ENCODE measurements around the gene PAXIP1.
"Not testable (repeated sequence)": the region's sequence is repeated elsewhere in the genome, so short reads cannot be mapped to it uniquely, and the experiment has no call there.

Gene PAXIP1

GRCh38 chr7:154943906-154944305 lies 59.0 kb downstream of the PAXIP1 start:
- DNase-seq (ENCODE audit: low spot score) = no peak

DNA sequence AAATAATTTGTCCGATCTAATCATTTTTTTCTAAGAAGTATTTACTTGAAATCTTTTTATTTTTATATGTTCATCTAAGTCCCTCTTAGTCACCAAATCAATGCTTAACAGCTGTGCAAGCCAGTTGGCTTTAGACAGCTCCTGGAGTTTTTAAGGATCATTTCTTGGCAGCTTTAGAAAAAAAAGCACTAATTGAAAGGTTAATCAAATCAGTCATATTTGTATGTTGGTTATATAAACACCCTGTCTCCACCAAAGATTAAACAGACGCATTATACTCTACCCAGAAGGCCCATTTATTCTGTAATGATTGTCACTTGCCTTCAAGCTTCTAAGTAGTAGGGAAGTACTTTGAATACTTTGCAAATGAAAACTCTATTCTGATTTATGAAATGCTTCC lies 60.2 kb downstream of the PAXIP1 start:
- DNase-seq (ENCODE audit: low spot score) = no peak

DNA sequence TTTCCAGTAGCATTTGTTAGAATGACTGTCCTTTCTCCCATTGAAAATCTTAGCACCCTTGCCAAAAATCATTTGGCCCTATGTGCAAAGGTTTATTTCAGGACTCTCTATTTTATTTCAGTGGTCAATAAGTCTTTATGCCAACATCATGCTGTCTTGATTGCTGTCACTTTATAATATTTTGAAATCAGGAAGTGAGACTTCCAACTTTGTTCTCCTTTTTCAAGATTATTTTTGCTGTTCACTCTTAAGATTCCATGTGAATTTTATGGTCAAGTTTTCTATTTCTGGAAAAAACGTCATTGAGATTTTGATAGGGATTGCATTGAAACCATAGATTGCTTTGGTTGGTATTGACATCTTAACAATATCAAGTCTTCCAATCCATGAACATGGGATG lies 65.1 kb downstream of the PAXIP1 start:
- no peak for DNase-seq (ENCODE audit: low spot score)

GRCh38 chr7:154934353-154934952 lies 68.5 kb downstream of the PAXIP1 start:
- not testable (repeated sequence) for DNase-seq (ENCODE audit: low spot score)

DNA sequence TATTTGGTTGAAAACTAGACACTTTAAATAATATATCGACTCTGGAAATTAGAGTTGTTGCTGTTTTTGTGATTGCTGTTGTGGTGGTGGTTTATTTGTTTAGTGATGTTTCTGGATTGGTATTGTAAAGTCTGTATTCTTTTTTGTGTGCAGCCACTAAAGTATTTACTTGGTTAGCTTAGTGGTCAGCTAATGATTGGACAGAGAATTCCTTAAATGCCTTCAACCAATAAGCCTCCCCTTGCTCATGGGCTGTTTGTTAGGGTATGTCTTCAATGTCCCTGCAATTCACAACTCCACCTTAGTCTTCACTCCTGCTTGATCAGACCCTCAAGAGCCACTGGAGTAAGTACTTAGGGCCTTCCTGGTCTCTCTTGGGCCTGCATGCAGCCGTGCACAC lies 71.0 kb downstream of the PAXIP1 start:
- peak; percentile 47 for DNase-seq (ENCODE audit: low spot score)

- no peak for DNase-seq (ENCODE audit: low spot score)
These were observed 73.8 kb downstream of the PAXIP1 start for GRCh38 chr7:154929006-154929726.

DNA sequence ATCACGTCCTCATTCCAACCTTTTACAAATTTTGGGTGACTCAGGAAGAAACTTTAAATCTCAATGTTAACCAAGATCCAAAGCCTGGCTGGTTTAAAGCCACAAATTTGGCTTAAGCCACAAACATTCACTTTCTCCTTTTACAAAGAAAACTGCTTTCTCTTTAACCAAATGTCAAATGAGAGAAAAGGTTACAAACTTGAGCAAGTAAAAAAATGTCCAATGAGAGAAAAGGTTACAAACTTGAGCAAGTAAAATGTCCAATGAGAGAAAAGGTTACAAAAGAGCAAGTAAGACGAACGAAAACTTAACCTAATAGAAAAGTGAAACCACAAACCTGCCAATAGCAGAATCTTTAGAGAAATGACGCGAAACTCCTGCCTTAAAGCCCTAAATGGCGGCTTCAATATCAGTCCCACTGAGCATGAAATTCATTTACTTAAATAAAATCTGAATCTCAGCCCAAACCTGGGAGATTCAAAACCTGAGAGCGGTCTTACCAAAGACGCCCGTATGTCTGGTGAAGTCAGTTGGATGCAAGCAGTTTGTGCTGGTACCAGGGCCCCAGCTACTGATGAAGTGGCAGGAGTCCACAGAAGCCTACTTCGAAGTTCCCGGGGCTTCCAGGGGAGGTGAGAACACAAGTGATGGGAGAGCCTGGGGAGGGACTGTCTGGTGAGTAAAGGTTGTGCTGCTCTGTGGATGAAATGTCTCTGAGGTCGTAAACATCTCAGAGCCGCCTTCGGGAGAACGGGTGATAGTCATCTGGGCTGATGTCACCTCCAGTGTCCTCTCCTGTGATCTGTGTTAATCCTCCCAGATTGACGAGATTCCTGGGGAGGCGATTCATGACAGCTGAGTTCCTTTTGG lies 74.6 kb downstream of the PAXIP1 start:
- DNase-seq (ENCODE audit: low spot score) = peak; percentile 76

DNA sequence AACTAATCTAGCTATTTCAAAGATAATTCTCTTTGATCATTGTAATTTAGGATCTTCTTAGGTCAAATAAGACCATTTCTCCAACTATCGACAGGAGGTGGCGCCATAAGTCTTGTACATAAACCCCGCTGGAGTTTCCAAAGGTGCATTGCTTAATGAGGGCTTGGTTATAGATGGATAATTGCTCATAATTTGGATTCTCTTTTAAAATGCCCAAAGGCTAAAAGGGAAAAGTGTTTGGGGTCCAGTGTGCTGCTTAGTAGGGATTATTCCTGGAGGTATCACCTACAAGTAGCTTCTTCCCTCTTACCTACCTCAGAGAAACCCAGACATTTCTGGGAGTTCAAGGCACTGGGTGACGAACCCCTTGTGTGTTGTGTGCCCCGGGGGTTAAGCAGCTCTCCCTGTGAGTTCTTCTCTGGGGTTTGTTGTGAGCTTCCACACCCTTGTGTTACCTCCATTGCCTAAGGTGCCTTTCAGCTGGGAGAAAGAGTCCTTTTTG lies 75.2 kb downstream of the PAXIP1 start:
- peak; percentile 60 for DNase-seq (ENCODE audit: low spot score)

DNA sequence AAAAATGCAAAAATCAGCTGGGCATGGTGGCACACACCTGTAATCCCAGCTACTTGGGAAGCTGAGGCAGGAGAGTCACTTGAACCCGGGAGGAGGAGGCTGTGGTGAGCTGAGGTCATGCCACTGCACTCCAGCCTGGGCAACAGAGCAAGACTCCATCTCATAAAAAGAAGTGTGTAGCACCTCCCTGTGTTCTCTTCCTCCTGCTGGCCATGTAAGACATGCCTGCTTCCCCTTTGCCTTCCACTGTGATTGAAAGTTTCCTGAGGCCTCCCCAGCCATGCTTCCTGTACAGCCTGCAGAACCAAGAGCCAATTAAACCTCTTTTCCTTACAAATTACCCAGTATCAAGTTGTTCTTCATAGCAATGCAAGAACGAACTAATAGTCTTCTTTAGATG lies 80.5 kb downstream of the PAXIP1 start:
- DNase-seq (ENCODE audit: low spot score) = not testable (repeated sequence)

DNA sequence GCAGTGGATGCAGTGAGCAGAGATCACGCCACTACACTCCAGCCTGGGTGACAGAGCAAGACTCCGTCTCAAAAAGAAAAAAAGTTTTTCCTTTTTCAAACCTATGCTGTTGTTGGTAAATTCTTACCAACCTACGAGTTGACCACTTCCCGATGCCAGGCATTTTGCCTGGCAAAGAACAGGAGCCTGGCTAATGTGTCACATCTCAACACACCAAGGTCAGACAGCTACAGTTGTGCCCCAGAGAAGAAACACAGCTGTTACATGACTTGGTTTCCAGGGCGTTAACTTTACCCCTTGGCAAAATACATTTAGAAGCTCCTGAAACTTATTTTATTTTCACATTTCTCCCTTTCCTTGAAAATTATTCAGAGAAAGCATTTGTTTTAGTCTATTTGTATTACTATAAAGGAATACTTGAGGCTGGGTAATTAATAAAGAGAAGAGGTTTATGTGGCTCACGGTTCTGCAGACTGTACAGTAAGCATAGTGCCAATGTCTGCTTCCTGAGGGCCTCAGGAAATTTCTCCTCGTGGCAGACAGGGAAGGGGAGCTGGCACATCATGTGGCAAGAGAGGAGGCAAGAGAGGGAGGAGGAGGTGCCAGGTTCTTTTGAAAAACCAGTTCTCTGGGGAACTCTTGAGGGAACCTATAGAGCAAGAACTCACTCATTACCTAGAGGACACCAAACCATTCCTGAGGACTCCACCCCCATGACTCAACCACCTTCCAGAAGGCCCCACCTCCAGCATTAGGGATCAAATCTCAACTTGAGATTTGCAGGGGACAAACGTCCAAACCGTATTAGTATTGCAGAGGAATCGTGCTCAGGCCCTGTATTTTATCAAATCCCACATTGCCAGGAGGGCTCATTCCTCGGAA lies 83.3 kb downstream of the PAXIP1 start:
- no peak for DNase-seq (ENCODE audit: low spot score)

GRCh38 chr7:154918741-154919140 lies 84.2 kb downstream of the PAXIP1 start:
- no peak for DNase-seq (ENCODE audit: low spot score)

- no peak for DNase-seq (ENCODE audit: low spot score)
These were observed 84.7 kb downstream of the PAXIP1 start for GRCh38 chr7:154918266-154918665.

DNA sequence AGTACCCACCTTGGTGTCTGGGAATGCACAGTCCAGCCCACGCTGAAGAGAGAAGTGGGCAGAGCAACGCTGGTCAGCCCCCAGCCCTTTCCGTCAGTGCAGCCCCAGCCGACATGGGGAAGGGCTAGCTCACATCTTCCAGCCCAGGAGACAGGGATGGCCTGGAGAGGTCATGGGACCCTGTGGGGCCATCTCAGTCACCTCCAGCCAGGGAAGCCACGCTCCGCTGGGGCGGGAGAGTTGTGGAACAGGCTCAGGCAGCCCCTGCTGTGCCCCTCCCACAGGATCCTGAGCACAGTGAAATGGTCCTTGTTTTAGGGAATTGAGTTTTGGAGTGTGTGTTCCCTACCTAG lies 85.1 kb downstream of the PAXIP1 start:
- DNase-seq (ENCODE audit: low spot score) = no peak

DNA sequence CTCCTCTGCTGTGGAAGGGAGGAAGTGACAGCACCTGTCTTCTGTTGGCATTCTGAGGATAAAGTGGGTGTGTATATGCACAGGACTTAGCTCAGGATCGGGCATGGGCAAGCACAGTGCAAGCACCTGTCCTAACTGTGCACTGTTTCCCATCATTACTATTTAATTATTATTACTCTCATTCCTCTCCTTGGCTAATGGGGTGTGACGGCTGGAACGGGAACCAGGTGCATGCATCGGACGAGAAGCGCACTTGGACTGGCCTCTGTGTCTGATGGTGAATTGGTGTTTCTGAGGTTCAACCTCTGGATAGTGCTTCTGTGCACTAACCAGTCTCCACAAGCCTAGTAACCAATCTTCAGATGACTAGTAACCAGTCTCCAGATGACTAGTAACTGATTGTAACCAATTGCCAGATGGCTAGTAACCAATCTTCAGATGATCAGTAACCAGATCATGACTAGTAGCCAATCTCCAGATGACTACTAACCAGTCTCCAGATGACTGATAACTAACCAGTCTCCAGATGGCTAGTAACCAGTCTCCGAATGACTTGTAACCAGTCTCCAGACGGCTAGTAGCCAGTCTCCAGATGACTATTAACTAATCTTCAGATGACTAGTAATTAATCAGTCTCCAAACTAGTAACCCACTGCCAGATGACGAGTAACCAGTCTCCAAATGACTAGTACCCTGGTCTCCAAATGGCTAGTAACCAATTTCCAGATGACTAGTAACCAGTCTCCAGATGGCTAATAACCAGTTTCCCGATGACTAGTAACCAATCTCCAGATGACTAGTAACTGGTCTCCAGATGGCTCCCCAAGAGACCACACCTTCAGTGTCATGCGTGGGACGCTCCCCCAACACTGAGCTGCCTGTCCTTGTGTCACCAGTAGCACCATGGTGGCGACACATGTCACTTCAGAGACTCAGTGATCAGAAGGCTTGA lies 85.8 kb downstream of the PAXIP1 start:
- no peak for DNase-seq (ENCODE audit: low spot score)

- no peak for DNase-seq (ENCODE audit: low spot score)
These were observed 86.5 kb downstream of the PAXIP1 start for GRCh38 chr7:154916381-154916780.

- DNase-seq (ENCODE audit: low spot score) = no peak
These were observed 87.3 kb downstream of the PAXIP1 start for GRCh38 chr7:154915600-154915999.

GRCh38 chr7:154914996-154915380 lies 87.9 kb downstream of the PAXIP1 start:
- no peak for DNase-seq (ENCODE audit: low spot score)

- no peak for DNase-seq (ENCODE audit: low spot score)
These were observed 88.5 kb downstream of the PAXIP1 start for GRCh38 chr7:154914308-154914995.

- DNase-seq (ENCODE audit: low spot score) = peak; percentile 91
These were observed 89.2 kb downstream of the PAXIP1 start for GRCh38 chr7:154913638-154914307.

All from AG20443 (cell line).